Sigmoid colon (tissue), 4 donors: Measurements from ENCODE around the gene PTCD2.

ENCODE experiments used
- EP300 ChIP-seq, 4 donors: sonication (generic); formaldehyde crosslinking; IDR thresholded peaks; one replicate each; pipeline ENCODE4 v1.6.1; 2017; ENCODE audit warnings: antibody characterized with exemption in 4 of 4
- POLR2A ChIP-seq, 2 donors: fragments of 450-650 bp; IDR thresholded peaks; one replicate each; pipeline ENCODE4 v1.6.1; 2016; ENCODE audit warnings: antibody characterized with exemption in 2 of 2, mild to moderate bottlenecking in 2 of 2, moderate library complexity in 2 of 2
- POLR2AphosphoS5 ChIP-seq, 4 donors: sonication (generic); formaldehyde crosslinking; IDR thresholded peaks; one replicate each; pipeline ENCODE4 v1.6.1; 2017; ENCODE audit warnings: antibody characterized with exemption in 4 of 4
- TF ChIP-seq, protein P1 (sequence below), 4 experiments: fragments of 450-650 bp in 3 of 4; fragments of 200-600 bp in 1 of 4; IDR thresholded peaks; one replicate each; pipeline ENCODE4 v1.5.1; 2016 to 2019; ENCODE audit warnings: antibody characterized with exemption in 4 of 4, mild to moderate bottlenecking in 3 of 4, moderate library complexity in 2 of 4

- no peak for TF ChIP-seq POLR2A (IDR thresholded peaks at IDR 0.05)
- TF ChIP-seq, protein P1, sequence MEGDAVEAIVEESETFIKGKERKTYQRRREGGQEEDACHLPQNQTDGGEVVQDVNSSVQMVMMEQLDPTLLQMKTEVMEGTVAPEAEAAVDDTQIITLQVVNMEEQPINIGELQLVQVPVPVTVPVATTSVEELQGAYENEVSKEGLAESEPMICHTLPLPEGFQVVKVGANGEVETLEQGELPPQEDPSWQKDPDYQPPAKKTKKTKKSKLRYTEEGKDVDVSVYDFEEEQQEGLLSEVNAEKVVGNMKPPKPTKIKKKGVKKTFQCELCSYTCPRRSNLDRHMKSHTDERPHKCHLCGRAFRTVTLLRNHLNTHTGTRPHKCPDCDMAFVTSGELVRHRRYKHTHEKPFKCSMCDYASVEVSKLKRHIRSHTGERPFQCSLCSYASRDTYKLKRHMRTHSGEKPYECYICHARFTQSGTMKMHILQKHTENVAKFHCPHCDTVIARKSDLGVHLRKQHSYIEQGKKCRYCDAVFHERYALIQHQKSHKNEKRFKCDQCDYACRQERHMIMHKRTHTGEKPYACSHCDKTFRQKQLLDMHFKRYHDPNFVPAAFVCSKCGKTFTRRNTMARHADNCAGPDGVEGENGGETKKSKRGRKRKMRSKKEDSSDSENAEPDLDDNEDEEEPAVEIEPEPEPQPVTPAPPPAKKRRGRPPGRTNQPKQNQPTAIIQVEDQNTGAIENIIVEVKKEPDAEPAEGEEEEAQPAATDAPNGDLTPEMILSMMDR (IDR thresholded peaks at IDR 0.05), result no peak
- no peak for TF ChIP-seq EP300 (IDR thresholded peaks at IDR 0.05)
- no peak for TF ChIP-seq POLR2AphosphoS5 (IDR thresholded peaks at IDR 0.05)
These were observed 66.5 kb downstream of the PTCD2 start for GRCh38 chr5:72386639-72387038.
